ENCODE results near the gene SLC35F3.

- no peak for TF ChIP-seq POLR2AphosphoS5 (IDR thresholded peaks at IDR 0.05; ENCODE audit: insufficient read depth in 1 of 2, low read depth in 1 of 2)
- no peak for TF ChIP-seq CTCF (IDR thresholded peaks at IDR 0.05)
Measured at GRCh38 chr1:234294109-234294817, 389.8 kb downstream of the SLC35F3 start.
